OCI-LY3 (cell line): ENCODE data around the gene AP2M1.

Experiments
- EZH2phosphoT487 ChIP-seq: fragments of 200-600 bp; shearing (Covaris generic); IDR thresholded peaks from 2 replicates; pipeline ENCODE4 v1.6.1; 2018; ENCODE audit warnings: antibody characterized with exemption, mixed run types, low read depth
- TF ChIP-seq, protein P1 (sequence below): fragments of 200-600, 300-600 bp; sonication (generic); IDR thresholded peaks from 2 replicates; pipeline ENCODE4 v1.5.1; 2014; ENCODE audit warnings: antibody characterized with exemption, low read length, low read depth

DNA sequence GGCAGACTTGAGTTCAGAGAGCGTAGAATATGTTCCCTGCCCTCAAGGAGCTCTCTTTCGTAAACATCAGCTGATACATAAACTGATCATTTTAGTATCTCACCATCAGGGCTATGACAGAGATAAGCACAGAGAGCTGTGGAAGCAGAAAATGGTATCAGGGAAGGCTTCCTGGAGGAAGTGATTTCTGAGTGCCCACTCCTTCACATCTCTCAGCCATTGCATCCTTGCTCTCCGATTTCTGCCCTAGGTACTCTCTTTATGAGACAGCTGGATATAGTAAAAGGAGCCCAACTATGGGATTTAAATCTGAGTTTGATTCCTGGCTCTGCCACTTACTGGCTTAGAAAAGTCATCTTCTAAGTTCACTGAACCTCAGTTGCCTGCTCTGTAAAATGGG lies 9.1 kb upstream of the AP2M1 start:
- TF ChIP-seq, protein P1, sequence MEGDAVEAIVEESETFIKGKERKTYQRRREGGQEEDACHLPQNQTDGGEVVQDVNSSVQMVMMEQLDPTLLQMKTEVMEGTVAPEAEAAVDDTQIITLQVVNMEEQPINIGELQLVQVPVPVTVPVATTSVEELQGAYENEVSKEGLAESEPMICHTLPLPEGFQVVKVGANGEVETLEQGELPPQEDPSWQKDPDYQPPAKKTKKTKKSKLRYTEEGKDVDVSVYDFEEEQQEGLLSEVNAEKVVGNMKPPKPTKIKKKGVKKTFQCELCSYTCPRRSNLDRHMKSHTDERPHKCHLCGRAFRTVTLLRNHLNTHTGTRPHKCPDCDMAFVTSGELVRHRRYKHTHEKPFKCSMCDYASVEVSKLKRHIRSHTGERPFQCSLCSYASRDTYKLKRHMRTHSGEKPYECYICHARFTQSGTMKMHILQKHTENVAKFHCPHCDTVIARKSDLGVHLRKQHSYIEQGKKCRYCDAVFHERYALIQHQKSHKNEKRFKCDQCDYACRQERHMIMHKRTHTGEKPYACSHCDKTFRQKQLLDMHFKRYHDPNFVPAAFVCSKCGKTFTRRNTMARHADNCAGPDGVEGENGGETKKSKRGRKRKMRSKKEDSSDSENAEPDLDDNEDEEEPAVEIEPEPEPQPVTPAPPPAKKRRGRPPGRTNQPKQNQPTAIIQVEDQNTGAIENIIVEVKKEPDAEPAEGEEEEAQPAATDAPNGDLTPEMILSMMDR = no peak
- no peak for TF ChIP-seq EZH2phosphoT487
